GM21515 (cell line): ENCODE data around the gene SVIL.
"Not testable (repeated sequence)": the region's sequence is repeated elsewhere in the genome, so short reads cannot be mapped to it uniquely, and the experiment has no call there.

Experiments
- ATAC-seq: cut with Tn5 transposase; IDR thresholded peaks from one replicate; pipeline ENCODE4 v1.9.1; 2021; ENCODE audit not compliant: unreplicated experiment

The SVIL gene

GRCh38 chr10:29470355-29470705, 164.4 kb downstream of the SVIL start:
- ATAC-seq = no peak

- ATAC-seq = no peak
These were observed 165.1 kb downstream of the SVIL start for GRCh38 chr10:29469481-29470354.

- ATAC-seq = no peak
These were observed 169.4 kb downstream of the SVIL start for GRCh38 chr10:29465384-29465783.

- ATAC-seq = not testable (repeated sequence)
These were observed 170.1 kb downstream of the SVIL start for GRCh38 chr10:29464671-29465171.

GRCh38 chr10:29461042-29461441, 173.7 kb downstream of the SVIL start:
- ATAC-seq = no peak

GRCh38 chr10:29458190-29458589, 176.6 kb downstream of the SVIL start:
- not testable (repeated sequence) for ATAC-seq

- ATAC-seq = no peak
These were observed 179.7 kb downstream of the SVIL start for GRCh38 chr10:29455095-29455494.

DNA sequence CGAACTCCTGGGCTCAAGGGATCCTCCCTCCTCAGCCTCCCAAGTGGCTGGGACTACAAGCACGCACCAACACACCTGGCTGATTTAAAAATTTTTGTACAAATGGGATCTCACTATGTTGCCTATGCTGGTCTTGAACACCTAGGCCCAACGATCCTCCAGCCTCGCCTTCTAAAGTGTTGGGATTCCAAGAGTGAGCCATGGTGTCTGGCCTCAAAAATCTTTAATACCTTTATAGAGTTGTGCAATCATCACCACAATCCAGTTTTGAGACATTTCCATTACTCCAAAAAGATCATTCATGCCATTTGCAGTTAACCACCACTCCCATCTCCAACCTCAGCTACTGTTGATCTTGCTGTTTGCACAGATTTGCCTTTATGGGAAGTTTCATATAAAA, 180.5 kb downstream of the SVIL start:
- no peak for ATAC-seq

GRCh38 chr10:29452546-29452945, 182.2 kb downstream of the SVIL start:
- no peak for ATAC-seq

GRCh38 chr10:29451946-29452345, 182.8 kb downstream of the SVIL start:
- ATAC-seq = no peak

GRCh38 chr10:29450405-29450804, 184.4 kb downstream of the SVIL start:
- ATAC-seq = no peak

DNA sequence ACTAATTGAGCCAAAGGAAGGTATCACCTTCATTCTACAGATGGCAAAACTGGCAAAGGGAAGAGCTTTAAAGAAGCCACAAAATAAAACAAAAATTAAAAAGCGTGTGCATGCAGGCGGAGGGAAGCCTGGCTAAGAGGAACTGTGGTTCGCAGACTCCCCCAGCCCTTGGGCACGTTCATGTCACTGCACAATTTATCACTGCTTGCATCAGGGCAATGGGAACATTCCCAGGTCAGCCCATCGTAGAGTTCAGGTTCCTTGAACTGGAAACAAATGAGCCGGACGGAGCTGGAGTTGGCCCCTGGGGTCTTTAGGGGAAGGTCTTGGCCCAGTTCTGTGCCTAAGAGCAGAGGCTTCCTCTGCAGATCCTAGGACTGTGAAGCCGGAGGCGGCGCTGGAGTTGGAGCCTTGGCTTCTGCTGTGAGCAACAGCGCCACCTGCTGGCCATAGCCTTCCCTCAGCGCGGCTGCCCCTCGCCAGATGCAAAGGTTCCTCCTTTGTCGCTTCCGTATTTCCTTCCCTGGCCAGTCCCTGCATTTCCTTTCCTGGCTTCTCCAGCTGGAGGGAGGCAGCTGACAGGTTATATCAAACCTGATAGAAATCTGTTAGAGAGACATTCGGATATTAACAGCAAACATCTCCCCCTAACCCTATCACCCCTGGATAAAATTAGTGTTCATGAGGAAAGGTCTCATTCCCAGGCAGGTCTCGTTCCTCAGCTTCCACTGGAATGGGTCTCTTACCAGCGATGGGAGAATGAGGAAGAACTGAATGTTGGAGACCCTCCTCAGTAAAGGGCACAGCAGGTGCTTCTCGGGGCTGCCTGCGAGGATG, 185.8 kb downstream of the SVIL start:
- peak; percentile 76 for ATAC-seq

- ATAC-seq = no peak
These were observed 186.6 kb downstream of the SVIL start for GRCh38 chr10:29448125-29448524.

DNA sequence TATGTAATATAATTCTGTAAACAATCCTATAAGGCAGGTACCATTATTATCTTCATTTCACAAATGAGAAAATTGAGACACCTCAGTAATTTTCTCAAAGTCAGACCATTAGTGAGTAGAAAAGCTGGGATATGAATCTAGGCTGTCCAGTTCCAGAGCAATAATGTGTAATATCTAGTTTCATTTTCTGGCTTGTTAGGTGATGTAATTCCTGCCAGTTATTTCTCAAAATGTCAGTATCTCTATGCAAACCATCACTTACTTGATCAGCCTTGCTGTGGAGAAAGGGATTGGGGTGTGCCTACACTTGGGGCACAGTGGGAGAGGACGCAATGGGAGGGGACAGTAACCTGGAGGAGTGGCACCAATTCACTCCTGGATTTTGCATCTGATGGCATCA, 188.4 kb downstream of the SVIL start:
- no peak for ATAC-seq

- no peak for ATAC-seq
These were observed 190.8 kb downstream of the SVIL start for GRCh38 chr10:29443745-29444523.

- ATAC-seq = no peak
These were observed 193.8 kb downstream of the SVIL start for GRCh38 chr10:29440981-29441380.

- ATAC-seq = not testable (repeated sequence)
These were observed 195.8 kb downstream of the SVIL start for GRCh38 chr10:29439005-29439404.

GRCh38 chr10:29438271-29438670, 196.5 kb downstream of the SVIL start:
- no peak for ATAC-seq

DNA sequence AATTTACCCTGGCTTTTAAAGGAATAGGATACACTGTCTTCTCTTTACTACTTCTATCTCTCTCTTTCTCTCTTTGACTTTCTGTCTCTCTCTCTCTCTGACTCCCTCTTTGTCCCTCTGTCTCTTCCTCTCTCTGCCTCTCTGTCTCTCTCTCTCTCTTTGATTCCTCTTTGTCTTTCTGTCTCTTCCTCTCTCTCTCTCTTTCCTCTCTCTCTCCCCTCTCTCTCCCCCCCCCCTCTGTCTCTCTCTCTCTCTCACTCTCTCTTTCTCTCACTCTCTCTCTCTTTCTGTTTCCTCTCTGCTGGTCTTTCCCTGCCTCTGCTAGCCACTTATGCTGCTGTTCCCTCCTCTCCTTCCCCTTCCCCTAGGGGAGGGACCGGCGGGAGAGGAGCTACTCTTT, 196.9 kb downstream of the SVIL start:
- ATAC-seq = no peak

DNA sequence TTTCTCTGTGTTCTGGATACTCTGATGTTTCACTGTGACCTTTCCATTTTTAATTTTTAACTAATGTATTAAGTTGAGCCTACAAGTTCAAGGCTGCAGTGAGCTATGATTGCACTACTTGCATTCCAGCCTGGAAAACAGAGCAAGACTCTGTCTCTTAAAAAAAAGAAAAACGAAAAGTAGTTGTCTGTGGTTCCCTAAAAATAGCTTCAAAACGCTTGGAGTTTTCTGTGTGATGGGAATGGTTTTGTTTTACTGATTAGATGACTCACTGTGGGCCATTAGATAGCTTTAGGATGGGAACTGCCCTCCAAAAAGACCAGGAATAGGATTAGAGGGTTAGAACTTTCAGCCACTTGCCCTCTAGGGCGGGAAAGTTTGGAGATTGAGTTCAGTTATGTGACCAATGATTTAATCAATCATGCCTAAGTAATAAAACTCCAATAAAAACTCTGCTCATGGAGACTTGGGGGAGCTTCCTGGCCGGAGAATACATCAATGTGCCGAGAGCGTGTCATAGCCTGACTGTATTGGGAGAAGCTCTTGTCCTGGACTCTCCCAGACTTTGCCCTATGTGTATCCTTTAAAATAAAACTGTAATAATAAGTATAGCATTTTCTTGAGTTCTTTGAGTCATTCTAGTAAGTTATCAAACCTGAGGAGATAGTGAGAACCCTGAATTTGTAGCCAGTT, 198.8 kb downstream of the SVIL start:
- ATAC-seq = no peak

DNA sequence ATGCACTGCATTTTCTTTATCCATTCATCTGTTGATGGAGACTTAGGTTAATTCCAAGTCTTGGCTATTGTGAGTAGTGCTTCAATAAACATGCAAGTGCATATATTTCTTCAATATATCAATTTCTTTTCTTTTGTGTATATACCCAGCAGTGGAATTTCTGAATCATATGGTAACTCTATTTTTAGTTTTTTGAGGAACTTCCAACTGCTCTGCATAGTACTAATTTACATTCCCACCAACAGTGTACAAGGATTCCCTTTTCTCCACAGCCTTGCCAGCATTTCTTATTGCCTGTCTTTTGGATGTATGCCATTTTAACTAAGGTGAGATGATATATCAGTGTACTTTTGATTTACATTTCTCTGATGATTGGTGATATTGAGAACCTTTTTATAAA, 200.7 kb downstream of the SVIL start:
- no peak for ATAC-seq
